ENCODE measurements around the gene PDE4D. TPM values are rescaled to one million over a fixed set of nuclear protein-coding genes. Genes with fewer than 3 reads are reported as not detected.

PDE4D gene
- total RNA-seq, 1 donor from 2014 or later: 85.8 TPM

DNA sequence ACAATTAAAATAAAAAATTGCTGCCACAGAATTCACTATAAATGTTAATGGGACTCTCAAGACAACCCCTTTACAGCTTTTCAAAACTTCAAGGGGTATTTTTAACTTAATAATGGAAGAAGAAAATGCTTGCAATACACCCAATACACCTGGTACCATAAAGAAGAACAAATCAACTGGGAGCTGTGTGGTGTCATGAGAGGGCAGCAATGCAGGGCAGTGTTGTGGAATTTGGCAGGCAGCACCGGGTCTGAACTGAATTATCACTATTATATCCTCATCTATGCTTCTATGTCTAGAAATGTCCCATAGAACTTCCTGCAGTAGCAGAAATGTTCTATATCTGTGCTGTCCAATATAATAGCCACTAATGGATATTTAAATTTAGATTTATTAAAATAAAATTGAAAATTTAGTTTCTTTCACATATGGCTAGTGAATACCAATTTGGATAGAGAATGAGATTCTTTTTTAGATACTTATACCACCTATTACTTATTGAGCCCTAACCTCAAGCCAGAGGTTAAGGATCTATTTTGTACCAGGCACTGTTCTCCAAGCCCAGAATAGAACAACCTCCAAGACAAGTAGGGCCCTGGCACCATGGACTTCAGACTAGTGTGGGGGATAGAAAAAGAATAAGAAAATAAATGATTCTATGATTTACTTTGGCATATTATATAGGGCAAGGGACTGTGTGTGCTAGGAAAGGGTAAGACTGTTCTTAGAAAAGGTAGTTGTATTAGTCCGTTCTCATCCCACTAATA, 265.3 kb downstream of the PDE4D start:
- DNase-seq (no peak), ATAC-seq (no peak)
- Histone ChIP-seq H3K36me3 (no peaks in the 10 kb centered on the region), H3K27me3 (no peaks in the 10 kb centered on the region), H3K4me1 (no peaks in the 10 kb centered on the region), H3K4me3 (no peak overlapping the region), H3K9me3 (no peaks in the 10 kb centered on the region), H3K27ac (no peak overlapping the region)
- TF ChIP-seq, protein P1, sequence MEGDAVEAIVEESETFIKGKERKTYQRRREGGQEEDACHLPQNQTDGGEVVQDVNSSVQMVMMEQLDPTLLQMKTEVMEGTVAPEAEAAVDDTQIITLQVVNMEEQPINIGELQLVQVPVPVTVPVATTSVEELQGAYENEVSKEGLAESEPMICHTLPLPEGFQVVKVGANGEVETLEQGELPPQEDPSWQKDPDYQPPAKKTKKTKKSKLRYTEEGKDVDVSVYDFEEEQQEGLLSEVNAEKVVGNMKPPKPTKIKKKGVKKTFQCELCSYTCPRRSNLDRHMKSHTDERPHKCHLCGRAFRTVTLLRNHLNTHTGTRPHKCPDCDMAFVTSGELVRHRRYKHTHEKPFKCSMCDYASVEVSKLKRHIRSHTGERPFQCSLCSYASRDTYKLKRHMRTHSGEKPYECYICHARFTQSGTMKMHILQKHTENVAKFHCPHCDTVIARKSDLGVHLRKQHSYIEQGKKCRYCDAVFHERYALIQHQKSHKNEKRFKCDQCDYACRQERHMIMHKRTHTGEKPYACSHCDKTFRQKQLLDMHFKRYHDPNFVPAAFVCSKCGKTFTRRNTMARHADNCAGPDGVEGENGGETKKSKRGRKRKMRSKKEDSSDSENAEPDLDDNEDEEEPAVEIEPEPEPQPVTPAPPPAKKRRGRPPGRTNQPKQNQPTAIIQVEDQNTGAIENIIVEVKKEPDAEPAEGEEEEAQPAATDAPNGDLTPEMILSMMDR (IDR thresholded peaks at IDR 0.05): no peak
- intact Hi-C loops (cut with DNase I): no loop called here

DNA sequence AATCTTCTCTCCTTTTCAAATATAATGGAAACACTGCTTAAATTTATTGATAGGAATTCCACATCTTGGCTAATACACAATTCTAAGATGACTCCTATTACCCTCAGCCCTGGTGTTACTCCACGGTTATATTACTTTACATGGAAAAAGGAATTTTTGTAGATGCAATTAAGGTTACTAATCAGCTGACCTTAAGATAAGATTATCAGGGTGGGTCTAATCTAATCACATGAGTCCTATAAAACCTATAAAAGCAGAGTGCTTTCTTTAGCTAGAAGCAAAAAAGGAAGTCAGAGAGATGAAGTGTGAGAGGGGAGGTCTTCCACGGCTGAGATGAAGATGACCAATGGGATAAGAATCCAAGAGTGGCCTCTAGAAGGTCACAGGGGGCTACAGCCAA, 268.6 kb downstream of the PDE4D start:
- Histone ChIP-seq H3K4me3 (no peak overlapping the region), H3K36me3 (no peaks in the 10 kb centered on the region), H3K4me1 (no peaks in the 10 kb centered on the region), H3K27me3 (no peaks in the 10 kb centered on the region), H3K9me3 (no peaks in the 10 kb centered on the region), H3K27ac (no peak overlapping the region)
- TF ChIP-seq, protein P1 (IDR thresholded peaks at IDR 0.05): no peak
- ATAC-seq (no peak), DNase-seq (no peak)
- intact Hi-C loops (cut with DNase I): no loop called here

DNA sequence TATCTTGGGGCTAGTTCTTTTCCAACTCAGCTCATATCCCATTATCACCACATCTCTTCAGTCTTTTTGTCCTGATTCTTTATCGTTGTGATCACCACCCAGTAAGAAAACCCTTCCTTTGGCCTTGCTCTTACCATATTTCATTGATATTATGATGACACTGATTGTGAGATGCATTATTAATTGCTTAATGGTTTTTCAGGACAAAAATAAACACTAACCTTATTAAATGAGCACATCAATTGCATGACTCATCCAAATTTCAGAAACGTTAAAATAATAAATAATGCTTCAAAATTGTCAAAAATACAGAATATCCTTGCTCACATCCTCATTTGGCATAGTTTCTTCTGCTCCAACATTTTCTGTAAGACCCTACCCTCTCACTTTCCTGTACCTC, 270.7 kb downstream of the PDE4D start:
- TF ChIP-seq, protein P1 (IDR thresholded peaks at IDR 0.05): no peak
- ATAC-seq: no peak
- Histone ChIP-seq H3K36me3 (no peaks in the 10 kb centered on the region), H3K4me3 (no peak overlapping the region), H3K27me3 (no peaks in the 10 kb centered on the region), H3K4me1 (no peaks in the 10 kb centered on the region), H3K9me3 (no peaks in the 10 kb centered on the region), H3K27ac (no peak overlapping the region)
- intact Hi-C loops (cut with DNase I): no loop called here
- no peak for DNase-seq

DNA sequence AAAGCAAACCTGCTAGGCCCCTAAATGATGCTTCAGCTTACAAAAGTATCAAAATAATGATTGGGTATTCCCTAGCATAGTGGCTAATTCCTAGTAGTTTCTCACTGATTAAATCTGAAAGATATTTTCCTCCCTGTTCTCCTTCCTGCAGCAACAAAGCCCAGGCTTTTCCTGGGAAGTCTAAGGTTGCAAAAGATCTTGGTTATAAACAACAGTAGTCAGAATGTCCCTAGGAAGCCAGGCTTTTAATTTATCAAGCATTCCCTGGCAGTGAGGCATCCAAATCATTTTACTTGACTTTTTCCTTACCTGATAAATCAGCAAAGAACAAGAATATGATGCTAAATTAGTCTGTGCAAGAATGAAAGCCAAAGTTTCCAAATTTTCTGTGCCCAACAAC, 272.0 kb downstream of the PDE4D start:
- ATAC-seq (no peak), DNase-seq (no peak)
- Histone ChIP-seq H3K4me3 (no peak overlapping the region), H3K36me3 (no peaks in the 10 kb centered on the region), H3K27me3 (no peaks in the 10 kb centered on the region), H3K4me1 (no peaks in the 10 kb centered on the region), H3K27ac (no peak overlapping the region), H3K9me3 (no peaks in the 10 kb centered on the region)
- intact Hi-C loops (cut with DNase I): no loop called here
- TF ChIP-seq, protein P1 (IDR thresholded peaks at IDR 0.05): no peak

DNA sequence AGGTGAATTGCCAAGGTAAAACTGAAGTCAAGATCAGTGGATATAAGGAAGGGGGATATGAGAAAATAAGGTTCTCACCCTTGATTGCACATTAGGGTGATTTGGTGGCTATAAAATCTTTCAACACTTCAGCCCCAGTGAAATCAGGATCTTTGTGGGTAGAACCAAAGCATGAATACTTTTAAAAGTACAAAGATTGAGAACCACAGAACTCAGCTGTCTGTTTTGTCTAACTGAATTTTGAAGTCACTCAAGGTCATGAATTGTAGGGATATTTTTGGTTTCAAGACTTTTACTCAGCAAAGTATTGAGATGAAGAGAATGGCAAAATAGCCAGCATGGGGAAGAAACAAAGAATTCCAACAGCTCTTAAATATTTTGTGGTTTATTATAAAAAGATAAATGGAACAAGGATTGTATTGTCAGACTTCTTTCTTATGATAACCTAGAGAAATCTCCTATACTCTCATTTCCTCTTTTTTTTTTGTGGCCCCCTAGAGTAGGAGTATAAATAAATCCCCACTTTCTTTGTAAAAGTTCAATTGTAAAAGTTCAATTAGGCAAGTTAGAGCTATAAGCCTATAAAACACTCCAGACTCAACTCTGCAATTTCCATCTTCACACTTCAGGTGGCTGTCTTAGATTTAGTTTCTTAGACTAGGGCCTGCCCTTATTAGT, 272.9 kb downstream of the PDE4D start:
- ATAC-seq (no peak), DNase-seq (no peak)
- intact Hi-C loops (cut with DNase I): no loop called here
- H3K27ac ChIP-seq: no peak overlapping the region
- H3K36me3 ChIP-seq: no peaks in the 10 kb centered on the region
- no peaks in the 10 kb centered on the region for H3K27me3 ChIP-seq
- TF ChIP-seq, protein P1 (IDR thresholded peaks at IDR 0.05): no peak
- no peaks in the 10 kb centered on the region for H3K4me1 ChIP-seq
- no peaks in the 10 kb centered on the region for H3K9me3 ChIP-seq
- H3K4me3 ChIP-seq: no peak overlapping the region

All from upper lobe of right lung (tissue), 1 donor.